Aorta (tissue), 5 donors: ENCODE data around the gene GARIN5B. TPM values are rescaled to one million over a fixed set of nuclear protein-coding genes. Genes with fewer than 3 reads are reported as not detected.

Experiments
- ATAC-seq: fragments of 200-7000 bp; cut with Tn5 transposase; one replicate; pipeline ENCODE4 v1.9.1; 2022; ENCODE audit warnings: moderate library complexity; ENCODE audit not compliant: low FRiP score
- DNase-seq, 2 donors: peaks; one replicate each; pipeline ENCODE4 v3.0.0-alpha.2; 2020
- H3K27ac ChIP-seq, 2 donors: one replicate each; pipeline ENCODE4 v1.5.1; 2013; ENCODE audit warnings: low read length in 2 of 2, mild to moderate bottlenecking in 2 of 2, moderate library complexity in 2 of 2, control low read depth in 1 of 2, inconsistent platforms in 1 of 2, low read depth in 1 of 2
- H3K27me3 ChIP-seq, 2 donors: one replicate each; pipeline ENCODE4 v1.6.1; 2013; ENCODE audit warnings: control low read depth in 1 of 2, low read length in 1 of 2, mild to moderate bottlenecking in 1 of 2, moderate library complexity in 1 of 2; ENCODE audit not compliant: insufficient read depth in 2 of 2, control insufficient read depth in 1 of 2
- H3K36me3 ChIP-seq, 2 donors: one replicate each; pipeline ENCODE4 v1.6.1; 2013; ENCODE audit warnings: control low read depth in 1 of 2, low read length in 1 of 2, mild to moderate bottlenecking in 1 of 2; ENCODE audit not compliant: insufficient read depth in 2 of 2, control insufficient read depth in 1 of 2
- H3K4me1 ChIP-seq, 2 donors: one replicate each; pipeline ENCODE4 v1.6.1; 2013; ENCODE audit warnings: low read length in 2 of 2, control low read depth in 1 of 2, mild to moderate bottlenecking in 1 of 2, moderate library complexity in 1 of 2; ENCODE audit not compliant: insufficient read depth in 2 of 2, control insufficient read depth in 1 of 2
- H3K4me3 ChIP-seq, 2 donors: one replicate each; pipeline ENCODE4 v1.5.1; 2013; ENCODE audit warnings: low read length in 2 of 2, control low read depth in 1 of 2, mild to moderate bottlenecking in 1 of 2
- H3K9me3 ChIP-seq: one replicate; pipeline ENCODE4 v1.6.1; 2013; ENCODE audit warnings: mild to moderate bottlenecking, low read length; ENCODE audit not compliant: control insufficient read depth
- WGBS, 2 donors: extraction: QIAGEN DNeasy Blood & Tissue Kit; methylation state at CpG; one replicate each; pipeline ENCODE4 v1.1.7; 2013; 5-methylcytosine and 5-hydroxymethylcytosine counted together
- intact Hi-C, 2 donors: fragments of 100-400 bp; cut with DNase I; formaldehyde crosslinking; loops; one replicate each; pipeline versions ENCODE4 v1.14.2 to v1.15.0; 2022
- polyA plus RNA-seq, 2 donors: library from polyadenylated mRNA; stranded (reverse); fragments of 200-250 nt; gene quantifications; one replicate each; pipeline ENCODE4 v1.2.3, GENCODE V29; 2013
- total RNA-seq, 2 donors: library from RNA; stranded (reverse); fragmentation: NEBNext Ultra II Directional; extraction: Animal tissue kit (Norgen Biotek cat#: 25700); gene quantifications; one replicate each; pipeline ENCODE4 v1.2.1, GENCODE V29; 2021
- donor health status: healthy with polysubstance abuse.
- donor health status: Bipolar disorder and iron deficiency.
- donor health status: DM: no; HTN: no; CAD: no.
- donor health status: DM: no; HTN: no; CAD: no.
- donor health status: DM: yes; HTN: yes; CAD: no.

Gene GARIN5B
- total and polyA plus RNA-seq, 4 donors, result not detected

DNA sequence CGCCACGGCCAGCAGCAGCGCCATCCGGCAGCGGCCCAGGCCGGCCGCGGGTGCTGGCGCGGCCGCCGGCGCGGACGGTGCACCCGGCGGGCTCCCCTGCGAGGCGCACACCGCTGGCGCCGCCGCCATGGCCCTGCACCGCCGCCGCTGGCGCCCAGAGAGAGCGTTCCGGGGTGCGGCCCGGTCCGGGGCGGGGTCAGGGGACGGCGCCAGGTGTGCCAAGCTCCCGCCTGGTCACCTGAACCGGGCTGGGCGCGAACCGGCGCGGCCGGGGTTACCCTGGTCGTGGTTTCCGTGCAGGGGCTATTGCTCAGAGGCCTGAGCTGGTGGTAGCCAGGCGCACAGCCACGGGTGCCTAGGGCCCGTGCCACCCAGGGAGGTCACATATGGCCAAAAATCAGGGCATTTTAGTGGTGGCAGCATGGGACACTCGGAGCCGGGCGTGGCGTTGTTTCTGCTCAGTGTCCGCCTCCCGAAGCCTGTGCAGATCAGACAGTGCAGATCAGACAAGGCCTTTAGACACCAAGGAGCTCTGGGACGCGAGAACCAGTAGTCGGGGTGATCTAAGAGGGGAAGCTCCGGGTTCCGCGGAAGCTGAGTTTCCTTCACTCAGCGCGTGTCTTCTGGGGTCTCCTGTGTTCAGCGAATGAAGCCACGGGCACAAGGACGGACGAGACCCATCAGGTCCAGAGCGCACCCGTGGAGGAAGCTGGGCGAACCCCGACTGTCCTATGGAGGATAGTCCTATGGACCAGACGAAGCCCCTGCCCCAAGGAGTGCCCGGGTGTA lies 21.3 kb upstream of the GARIN5B start, which contains the start of gene TMEM238:
TMEM238 (minus strand) TSS at position 162 of the 789 bp plus-strand sequence; CDS start at position 129, 33 bp downstream.
- H3K4me1 ChIP-seq, result no peaks in the 10 kb centered on the region

DNA sequence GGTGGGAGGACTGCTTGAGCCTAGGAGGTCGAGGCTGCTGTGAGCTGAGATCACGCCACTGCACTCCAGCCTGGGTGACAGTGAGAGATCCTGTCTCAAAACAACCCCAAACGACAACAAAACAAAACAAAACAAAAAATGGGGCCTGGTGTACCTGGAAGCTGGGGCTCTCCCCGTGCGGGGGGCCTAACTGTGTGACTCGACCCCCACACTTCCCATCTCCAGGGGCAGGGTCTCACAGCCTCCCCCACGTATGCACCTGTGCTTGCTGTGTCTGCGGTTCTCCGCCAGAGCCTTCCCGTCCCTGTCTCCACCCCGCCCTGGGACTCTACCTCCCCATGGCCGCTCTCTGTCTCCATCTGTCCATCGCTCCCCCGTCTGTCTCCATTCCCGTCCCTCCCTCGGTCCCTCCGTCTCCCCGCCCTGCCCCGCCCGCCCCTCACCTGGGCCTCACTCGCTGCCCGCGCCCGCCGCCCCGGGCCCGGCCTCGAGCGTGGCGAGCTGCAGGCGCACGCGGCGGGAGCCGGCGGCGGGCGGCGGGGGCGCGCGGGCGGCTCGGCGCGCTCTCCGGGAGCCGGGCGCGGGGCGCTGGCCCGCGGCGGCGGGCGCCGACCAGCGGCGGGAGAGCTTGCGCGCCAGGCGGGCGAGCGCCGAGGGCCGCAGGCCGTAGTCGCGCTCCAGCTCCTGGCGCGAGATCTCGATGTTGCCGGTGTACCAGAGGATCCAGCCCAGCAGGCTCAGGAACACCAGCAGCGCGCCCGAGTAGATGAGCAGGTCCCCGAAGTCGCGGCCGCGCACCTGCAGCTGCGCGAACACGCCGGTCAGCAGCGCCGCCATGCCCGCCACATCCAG lies 20.4 kb upstream of the GARIN5B start:
- ATAC-seq, result no peak
- WGBS, 2 donors, result 6 to 20% methylated on average over 24 to 88 of the region's 88 CpGs
- Histone ChIP-seq H3K27ac (peak overlapping the region in 1 of 2 donors; percentile 86), H3K36me3 (no peaks in the 10 kb centered on the region), H3K27me3 (peaks cover 0 to 2% of the 10 kb centered on the region in 2 donors), H3K4me1 (no peaks in the 10 kb centered on the region), H3K4me3 (peak overlapping the region; percentile 38 to 43), H3K9me3 (no peaks in the 10 kb centered on the region)
- intact Hi-C loops, result loop anchor here (2.0 to 5.0 kb wide), 3 partner anchors 41 to 103 kb away; partner anchors contain the start of gene HSPBP1 (in 1 of the 2)
- peak; percentile 68 to 86 for DNase-seq

More for the DNA sequence above, 21.3 kb upstream of the GARIN5B start, which contains the start of gene TMEM238:
- 21 to 40% methylated on average over 38 to 72 of the region's 72 CpGs for WGBS, 2 donors
- Histone ChIP-seq H3K36me3 (no peaks in the 10 kb centered on the region), H3K9me3 (no peaks in the 10 kb centered on the region), H3K27ac (peak within 1 kb of the TSS in 1 of 2 donors; percentile 86), H3K4me3 (peak within 1 kb of the TSS; percentile 38 to 43), H3K27me3 (peaks cover 0 to 2% of the 10 kb centered on the region in 2 donors)
- intact Hi-C loops, result loop anchor here (2.0 to 5.0 kb wide), 3 partner anchors 42 to 104 kb away; partner anchors contain the start of gene HSPBP1 (in 1 of the 2)
- ATAC-seq (no peak), DNase-seq (no peak)

DNA sequence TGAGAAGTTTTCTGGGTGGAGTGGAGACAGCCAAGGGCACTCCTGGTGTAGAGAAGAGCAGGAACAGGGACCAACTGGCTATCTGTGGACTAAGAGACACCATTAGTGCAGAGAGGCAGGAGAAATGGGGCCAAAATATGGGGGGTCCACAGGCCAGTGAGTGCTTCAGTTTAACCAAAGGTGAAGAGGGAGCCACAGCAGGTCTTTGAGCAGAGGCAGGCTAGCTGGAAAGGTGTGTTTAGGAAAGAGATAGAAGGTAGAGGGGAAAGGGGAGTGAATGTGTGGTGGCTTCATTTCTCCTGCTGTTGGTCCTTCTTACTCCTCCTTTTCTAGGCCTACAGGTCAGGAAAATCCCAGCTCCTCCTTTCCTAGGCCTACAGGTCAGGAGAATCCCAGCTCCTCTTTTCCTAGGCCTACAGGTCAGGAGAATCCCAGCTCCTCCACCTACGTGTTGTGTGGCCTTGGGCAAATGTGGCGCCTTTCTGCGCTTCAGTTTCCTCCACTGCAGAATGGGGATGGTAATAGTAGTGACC lies 19.5 kb upstream of the GARIN5B start:
- no peaks in the 10 kb centered on the region for H3K9me3 ChIP-seq
- peaks cover 0 to 2% of the 10 kb centered on the region in 2 donors for H3K27me3 ChIP-seq
- no peaks in the 10 kb centered on the region for H3K4me1 ChIP-seq
- ATAC-seq (no peak), DNase-seq (no peak)
- no peak overlapping the region for H3K27ac ChIP-seq
- H3K4me3 ChIP-seq, result no peak overlapping the region
- intact Hi-C loops, result loop anchor here in 1 of 2 donors (5.0 kb wide), 1 partner anchor 40 kb away; no protein-coding TSS in a partner anchor
- WGBS, 2 donors, result 98 to 100% methylated on average over 3 of the region's 3 CpGs
- no peaks in the 10 kb centered on the region for H3K36me3 ChIP-seq

DNA sequence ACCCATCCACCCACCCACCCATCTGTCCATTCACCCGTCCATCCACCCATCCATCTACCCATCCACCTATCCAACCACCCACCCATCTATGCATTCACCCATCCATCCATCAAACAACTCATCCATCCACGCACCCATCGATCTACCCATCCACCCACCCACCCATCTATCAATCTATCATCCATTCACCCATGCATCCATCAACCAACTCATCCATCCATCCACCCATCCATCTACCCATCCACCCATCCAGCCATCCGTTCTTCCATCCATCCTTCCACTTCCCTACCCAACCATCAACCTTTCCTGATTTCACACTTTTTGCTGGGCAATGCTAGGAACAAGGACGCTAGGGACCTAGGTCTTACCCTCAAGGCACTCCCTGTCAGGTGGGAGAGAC lies 19.0 kb upstream of the GARIN5B start:
- H3K4me1 ChIP-seq, result no peaks in the 10 kb centered on the region
- 97 to 99% methylated on average over 5 of the region's 5 CpGs for WGBS, 2 donors
- no peaks in the 10 kb centered on the region for H3K9me3 ChIP-seq
- H3K36me3 ChIP-seq, result no peaks in the 10 kb centered on the region
- H3K4me3 ChIP-seq, result no peak overlapping the region
- ATAC-seq, result no peak
- peaks cover 0 to 2% of the 10 kb centered on the region in 2 donors for H3K27me3 ChIP-seq
- intact Hi-C loops, result loop anchor here in 1 of 2 donors (5.0 kb wide), 1 partner anchor 40 kb away; no protein-coding TSS in a partner anchor
- H3K27ac ChIP-seq, result no peak overlapping the region
- no peak for DNase-seq

DNA sequence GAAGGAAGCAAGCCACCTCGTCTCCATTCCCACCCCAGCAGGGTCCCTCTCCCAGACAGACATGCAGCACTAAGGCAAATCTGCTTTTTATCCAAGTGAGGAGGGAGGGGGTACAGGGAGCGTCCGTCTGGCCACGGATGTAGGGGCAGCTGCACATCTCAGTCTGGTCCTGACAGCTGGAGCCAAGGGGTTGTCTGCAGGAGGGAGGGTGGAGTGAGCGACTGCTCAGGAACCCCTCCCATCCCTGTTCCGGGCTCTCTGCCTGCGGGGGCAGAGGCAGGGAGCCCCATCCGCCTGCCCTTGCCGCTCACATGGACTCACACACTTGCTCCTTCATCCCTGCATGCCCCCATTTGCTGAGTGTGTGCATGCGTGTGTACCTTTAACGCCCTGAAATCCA lies 16.1 kb upstream of the GARIN5B start:
- Histone ChIP-seq H3K27me3 (no peaks in the 10 kb centered on the region), H3K9me3 (no peaks in the 10 kb centered on the region), H3K36me3 (no peaks in the 10 kb centered on the region), H3K27ac (no peak overlapping the region), H3K4me3 (no peak overlapping the region), H3K4me1 (no peaks in the 10 kb centered on the region)
- no peak for ATAC-seq
- intact Hi-C loops, result no loop called here
- no peak for DNase-seq
- 74 to 81% methylated on average over 11 of the region's 11 CpGs for WGBS, 2 donors

DNA sequence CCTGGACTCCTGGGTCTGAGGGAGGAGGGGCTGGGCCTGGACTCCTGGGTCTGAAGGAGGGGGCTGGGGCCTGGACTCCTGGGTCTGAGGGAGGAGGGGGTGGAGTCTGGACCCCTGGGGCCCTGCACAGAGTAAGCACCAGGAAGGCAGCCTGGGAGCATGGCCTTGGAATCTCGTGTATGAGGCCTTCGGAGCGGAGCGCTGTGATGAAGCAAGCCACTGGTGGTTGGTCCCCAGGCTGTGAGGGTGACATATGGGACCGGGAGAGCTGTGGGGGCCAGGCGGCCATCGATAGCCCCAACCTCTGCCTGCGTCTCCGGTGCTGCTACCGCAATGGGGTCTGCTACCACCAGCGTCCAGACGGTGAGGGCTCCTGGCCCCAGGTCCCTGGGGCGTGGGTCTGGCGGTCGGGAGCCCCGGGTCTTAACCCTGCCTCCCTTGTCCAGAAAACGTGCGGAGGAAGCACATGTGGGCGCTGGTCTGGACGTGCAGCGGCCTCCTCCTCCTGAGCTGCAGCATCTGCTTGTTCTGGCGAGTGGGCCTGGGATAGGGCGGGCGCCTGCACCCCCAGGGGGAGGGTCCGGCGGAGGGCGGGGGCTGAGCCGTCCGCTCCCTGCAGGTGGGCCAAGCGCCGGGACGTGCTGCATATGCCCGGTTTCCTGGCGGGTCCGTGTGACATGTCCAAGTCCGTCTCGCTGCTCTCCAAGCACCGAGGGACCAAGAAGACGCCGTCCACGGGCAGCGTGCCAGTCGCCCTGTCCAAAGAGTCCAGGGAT lies 14.5 kb upstream of the GARIN5B start:
- Histone ChIP-seq H3K4me3 (no peak overlapping the region), H3K36me3 (no peaks in the 10 kb centered on the region), H3K4me1 (no peaks in the 10 kb centered on the region), H3K27me3 (no peaks in the 10 kb centered on the region), H3K27ac (no peak overlapping the region), H3K9me3 (no peaks in the 10 kb centered on the region)
- intact Hi-C loops, result no loop called here
- WGBS, 2 donors, result 8 to 9% methylated on average over 38 to 43 of the region's 43 CpGs
- ATAC-seq, result no peak
- DNase-seq, result no peak

DNA sequence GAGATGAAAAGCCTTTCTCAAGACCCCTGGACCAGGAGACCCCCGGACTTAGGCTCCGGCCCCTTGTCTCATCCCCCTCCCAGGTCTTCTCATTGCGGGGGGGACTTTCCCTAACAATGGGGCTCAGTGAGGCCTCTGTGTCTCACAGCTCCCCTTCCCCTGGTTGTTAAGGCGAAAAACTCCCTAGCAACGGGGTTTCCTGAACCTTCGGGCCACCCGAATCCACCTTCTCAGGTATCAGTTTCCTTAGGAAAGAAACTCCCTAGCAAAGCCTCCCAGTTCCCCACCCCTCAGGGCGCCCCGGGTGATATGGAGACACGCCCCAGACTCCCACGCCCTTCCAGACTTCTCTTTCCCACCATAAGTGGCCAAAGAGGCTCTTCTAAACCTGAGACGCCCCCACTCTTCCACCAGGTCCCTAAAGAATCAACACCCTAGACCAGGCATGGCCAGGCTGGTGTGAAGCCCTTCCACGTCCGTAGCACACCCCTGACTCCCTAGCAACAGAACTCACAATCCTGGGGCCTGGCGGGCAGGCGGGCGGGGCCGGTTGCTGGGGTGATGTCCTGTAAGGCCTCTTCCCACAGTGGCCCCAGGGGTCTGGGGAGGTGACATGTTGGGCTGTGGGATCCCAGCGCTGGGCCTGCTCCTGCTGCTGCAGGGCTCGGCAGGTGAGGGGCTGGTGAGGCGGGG lies 13.3 kb upstream of the GARIN5B start, which contains the start of gene TMEM190:
TMEM190 (plus strand) TSS at position 586 of the 693 bp plus-strand sequence; CDS start at position 614, 28 bp downstream.
- WGBS, 2 donors, result 53 to 56% methylated on average over 21 of the region's 21 CpGs
- no peaks in the 10 kb centered on the region for H3K27me3 ChIP-seq

More for the DNA sequence above, 13.3 kb upstream of the GARIN5B start, which contains the start of gene TMEM190:
- DNase-seq, result no peak
- Histone ChIP-seq H3K4me3 (no peak within 1 kb of the TSS), H3K4me1 (no peaks in the 10 kb centered on the region), H3K9me3 (no peaks in the 10 kb centered on the region), H3K36me3 (no peaks in the 10 kb centered on the region), H3K27ac (no peak within 1 kb of the TSS)
- no peak for ATAC-seq
- intact Hi-C loops, result no loop called here
